HT-29 (cell line): ENCODE data around the gene PRPSAP2. TPM values are rescaled to one million over a fixed set of nuclear protein-coding genes. Genes with fewer than 3 reads are reported as not detected.
"Not testable (repeated sequence)": the region's sequence is repeated elsewhere in the genome, so short reads cannot be mapped to it uniquely, and the experiment has no call there.

Experiments
- DNase-seq: peaks from one replicate; pipeline ENCODE4 v3.0.0-alpha.2; 2015; ENCODE audit warnings: low spot score
- total RNA-seq: library from RNA; depleted of rRNA; stranded (reverse); fragments of >200 nt; shearing (Covaris generic); gene quantifications from 2 replicates; pipeline ENCODE4 v1.2.3, GENCODE V29; 2014

PRPSAP2 gene
- total RNA-seq, 1 experiment from 2014 or later: 28.4 TPM

GRCh38 chr17:18944646-18945045 is 86.7 kb downstream of the PRPSAP2 start:
- DNase-seq: no peak

GRCh38 chr17:18946536-18946935 is 88.6 kb downstream of the PRPSAP2 start:
- DNase-seq: no peak

DNA sequence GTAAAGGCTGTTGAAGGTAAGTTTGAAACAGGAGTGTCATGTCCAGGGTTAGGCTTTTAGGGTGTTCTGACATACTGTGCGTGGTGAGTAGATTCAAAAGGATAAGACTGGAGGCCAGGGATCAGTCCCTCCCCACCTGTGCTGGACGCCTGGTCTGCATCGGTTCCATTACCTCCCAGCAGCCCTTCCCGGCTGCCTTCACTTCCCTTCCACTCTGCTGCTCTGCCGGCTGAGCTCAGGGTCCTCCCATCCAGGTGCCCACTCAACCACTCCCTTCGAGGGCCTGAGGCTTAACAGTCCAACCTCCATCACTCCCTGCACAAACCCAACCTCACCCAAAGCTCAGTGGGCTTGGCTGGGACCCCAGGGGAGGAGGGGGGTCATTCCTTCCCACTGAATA is 89.9 kb downstream of the PRPSAP2 start:
- no peak for DNase-seq

GRCh38 chr17:18948476-18949006 is 90.6 kb downstream of the PRPSAP2 start:
- DNase-seq: no peak

- no peak for DNase-seq
Measured at GRCh38 chr17:18949566-18949965, 91.6 kb downstream of the PRPSAP2 start.

DNA sequence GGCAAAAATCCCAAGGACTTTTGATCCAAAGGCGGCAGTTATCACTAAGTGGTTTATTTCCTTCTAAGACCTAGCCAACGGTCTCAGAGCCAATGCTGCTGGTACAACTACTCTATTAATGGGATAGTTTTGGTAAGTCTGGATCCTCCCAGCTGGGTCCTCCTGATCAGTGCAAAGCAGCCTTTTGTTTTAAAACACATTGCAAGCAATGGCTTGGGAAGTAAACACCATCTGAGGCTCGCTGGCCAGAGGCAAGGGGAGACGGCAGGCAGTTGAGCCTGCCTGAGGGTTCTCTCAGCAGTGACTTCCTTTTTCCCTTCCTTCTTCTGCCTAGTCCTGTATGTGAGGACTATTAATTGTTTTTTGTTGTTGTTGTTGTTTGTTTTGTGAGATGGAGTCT is 92.4 kb downstream of the PRPSAP2 start:
- no peak for DNase-seq

DNA sequence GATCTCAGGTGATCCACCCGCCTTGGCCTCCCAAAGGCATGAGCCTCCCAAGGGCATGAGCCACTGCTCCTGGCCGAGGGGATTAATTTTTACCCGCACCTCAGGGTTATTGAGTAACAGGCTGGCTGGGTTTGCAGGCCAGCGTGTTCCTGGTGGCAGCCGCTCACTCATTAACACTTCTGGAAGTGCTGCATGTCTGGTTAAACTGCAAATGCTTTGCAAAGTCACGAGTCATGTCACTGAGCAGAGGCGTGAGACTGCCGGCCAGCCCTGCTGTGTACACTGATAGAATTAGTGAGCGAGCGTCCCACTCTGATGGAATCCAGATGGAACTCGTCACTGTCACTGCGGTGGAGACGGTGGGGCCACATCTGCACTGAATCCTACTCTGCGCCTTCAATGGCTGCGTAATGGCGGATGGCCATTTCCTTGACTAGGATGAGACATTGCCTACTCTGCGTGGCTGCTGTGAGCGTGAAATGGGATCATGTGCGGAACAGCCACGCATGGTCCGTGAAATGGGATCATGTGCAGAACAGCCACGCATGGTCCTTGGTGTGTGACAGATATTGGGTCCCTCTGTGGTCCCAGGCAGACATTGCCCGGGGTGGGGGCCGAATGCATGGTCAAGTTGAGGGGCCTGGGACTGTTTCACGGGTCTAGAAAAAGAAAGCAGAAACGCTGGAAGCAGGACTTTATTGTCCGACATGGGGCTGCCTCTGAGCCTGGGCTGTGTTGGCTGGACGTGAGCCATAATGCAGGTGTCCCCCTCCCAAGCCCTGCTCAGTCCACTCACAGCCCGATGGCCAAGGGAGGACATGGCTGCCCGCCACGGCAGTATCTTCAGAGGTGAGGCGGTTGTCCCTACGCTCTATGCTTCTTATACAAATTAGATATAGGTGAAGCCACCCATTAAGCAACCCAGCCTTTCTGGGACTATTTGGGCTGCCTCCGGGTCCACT is 93.3 kb downstream of the PRPSAP2 start:
- no peak for DNase-seq

DNA sequence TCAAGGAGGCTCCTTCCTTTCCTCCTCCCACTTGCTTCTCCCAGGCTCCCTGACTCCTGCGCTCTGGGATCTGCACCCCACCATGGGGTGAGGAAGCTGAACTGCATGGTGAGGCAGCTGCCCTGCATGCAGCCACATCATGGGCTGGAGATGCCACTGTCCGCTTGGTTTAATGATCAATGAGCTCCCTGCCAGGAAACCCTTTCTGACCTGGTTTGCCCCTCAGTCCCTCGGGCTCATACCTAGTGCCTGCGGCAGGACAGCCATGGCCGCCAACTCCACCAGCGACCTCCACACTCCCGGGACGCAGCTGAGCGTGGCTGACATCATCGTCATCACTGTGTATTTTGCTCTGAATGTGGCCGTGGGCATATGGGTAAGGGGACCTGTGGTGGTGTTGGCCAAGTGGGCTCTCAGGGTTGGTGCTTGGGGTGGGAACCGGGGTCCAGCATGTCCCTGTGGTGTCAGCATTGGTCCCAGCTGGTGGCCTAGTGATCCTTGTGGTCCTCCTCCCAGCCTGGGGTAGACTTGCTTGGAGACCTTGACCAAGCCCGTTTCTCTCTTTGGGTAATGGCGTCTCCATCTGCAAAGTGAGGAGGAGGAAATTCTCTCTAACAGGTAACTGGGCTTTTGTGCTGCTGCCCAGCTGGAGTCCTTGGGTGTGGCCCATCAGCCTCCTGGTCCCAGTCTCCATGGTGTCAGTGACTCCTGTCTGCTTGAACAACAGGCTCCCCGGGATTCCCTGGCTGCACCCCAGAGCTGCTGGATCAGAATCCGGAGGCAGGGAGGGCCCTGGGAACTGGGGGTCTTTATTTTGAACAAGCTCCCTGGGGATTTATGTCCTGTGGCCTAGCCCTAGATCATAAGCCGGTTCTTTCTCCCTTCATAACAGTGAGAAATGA is 94.3 kb downstream of the PRPSAP2 start, which contains the start of gene SLC5A10:
SLC5A10 (plus strand) TSS at position 225 of the 902 bp plus-strand sequence; CDS start at position 266, 41 bp downstream.
- no peak for DNase-seq

DNA sequence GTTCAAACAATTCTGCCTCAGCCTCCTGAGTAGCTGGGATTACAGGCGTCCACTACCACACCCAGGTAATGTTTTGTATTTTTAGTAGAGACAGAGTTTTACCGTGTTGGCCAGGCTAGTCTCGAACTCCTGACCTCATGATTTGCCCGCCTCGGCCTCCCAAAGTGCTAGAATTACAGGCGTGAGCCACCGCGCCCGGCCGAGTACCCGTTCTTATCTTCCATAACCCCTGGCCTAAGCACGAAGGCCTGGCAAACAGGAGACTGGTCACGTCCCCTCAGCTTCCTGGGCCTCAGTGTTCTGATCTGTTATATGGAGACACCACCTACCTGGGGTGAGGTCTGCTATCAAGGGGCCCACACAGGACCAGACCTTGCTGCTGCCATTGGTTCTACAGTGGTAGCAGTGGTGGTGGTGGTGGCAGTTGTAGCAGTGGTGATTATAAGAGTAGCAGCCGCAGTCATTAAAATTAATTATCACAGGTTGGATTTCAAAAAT is 95.3 kb downstream of the PRPSAP2 start:
- no peak for DNase-seq

- DNase-seq: no peak
Measured at GRCh38 chr17:18954321-18954720, 96.4 kb downstream of the PRPSAP2 start.

DNA sequence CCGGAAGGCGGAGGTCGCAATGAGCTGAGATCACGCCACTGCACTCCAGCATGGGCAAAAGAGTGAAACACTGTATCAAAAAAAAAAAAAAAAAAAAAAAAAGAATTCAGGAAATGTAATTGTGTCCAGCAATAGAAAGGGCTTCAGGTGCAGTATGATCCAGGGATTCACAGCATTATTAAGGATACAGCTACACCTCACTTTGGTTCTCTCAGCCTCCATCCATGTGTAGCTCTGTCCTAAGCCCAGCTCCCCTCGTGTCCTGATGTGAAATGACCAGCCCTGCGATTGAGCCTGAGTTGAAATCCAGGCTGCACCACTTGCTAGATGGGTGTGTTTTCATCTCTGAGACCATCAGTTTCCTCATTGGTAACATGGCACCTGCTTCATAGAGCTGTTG is 97.1 kb downstream of the PRPSAP2 start:
- DNase-seq: no peak

DNA sequence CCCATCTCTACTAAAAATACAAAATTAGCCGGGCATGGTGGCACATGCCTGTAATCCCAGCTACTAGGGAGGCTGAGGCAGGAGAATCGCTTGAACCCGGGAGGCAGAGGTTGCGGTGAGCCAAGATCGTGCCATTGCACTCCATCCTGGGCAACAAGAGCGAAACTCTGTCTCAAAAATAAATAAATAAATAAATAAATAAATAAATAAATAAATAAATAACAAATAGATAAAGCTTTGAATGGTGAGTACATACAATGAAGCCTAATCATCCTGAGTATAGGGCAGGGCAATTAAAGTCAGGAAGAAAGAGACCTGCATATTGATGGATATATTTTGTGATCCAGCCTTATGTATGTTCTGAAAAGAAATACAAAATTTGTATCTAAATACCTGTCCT is 98.1 kb downstream of the PRPSAP2 start:
- DNase-seq: not testable (repeated sequence)

DNA sequence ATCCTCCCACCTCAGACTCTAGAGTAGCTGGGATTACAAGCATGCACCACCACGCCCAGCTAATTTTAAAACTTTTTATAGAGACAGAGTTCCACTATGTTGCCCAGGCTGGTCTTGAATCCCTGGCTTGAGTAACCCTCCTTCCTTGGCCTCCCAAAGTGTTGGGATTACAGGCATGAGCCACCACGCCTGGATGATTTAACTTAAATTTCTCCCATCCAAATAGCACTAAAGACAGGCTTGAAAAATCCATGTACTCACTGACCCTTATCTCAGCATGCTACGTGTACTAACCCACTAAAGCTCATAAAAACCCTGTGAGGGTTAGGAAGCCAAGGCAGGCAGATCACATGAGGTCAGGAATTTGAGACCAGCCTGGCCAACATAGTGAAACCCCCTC is 98.7 kb downstream of the PRPSAP2 start:
- no peak for DNase-seq

DNA sequence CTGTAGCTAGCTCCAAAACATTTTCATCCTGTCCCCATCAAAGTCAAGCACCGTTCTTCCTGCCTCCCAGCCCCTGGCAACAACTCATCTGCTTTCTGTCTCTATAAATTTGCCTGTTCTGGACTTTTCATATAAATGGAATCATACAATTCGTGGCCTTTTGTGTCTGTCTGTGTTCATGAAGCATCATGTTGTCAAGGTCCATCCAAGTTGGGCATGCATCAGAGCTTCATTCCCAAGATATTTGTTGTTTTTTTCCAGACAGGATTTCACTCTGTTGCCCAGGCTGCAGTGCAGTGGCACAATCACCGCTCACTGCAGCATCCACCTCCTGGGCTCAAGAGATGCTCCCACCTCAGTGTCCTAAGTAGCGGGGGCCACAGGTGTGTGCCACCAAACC is 99.9 kb downstream of the PRPSAP2 start:
- no peak for DNase-seq

DNA sequence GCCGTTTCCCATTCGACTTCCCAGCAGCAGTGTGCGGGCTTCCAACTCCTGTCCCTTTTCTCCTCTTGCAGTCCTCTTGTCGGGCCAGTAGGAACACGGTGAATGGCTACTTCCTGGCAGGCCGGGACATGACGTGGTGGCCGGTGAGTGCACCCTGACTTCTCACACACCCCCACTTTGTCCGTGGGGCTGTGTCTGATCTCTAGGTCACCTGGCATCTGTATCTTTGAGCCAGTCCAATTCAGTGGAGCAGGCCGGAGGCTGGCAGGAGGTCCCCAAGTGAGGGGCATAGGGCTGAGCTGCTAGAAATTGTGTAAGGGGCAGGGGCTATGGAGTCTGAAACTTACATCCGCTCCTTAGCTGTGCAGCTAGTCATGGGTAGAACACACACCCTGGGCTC is 100.7 kb downstream of the PRPSAP2 start:
- DNase-seq: no peak

- DNase-seq: no peak
Measured at GRCh38 chr17:18959071-18959844, 101.3 kb downstream of the PRPSAP2 start.

DNA sequence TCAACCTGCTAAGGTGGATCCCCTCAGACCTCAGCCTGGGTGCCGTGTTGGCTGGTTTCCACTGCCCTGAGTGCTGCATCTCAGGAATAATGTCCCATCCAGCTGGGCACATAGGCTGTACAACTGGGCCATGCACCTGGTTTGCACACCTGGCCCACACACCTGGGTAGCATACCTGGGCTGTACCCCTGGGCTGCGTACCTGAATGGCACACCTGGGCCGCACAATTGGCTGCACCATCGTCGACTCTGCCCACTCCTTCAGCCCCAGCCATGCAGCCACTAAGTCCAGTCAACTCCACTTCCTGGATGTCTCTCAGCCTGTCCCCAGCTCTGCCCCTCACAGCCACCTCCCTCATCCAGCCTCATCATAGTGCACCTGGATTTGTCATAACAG is 101.9 kb downstream of the PRPSAP2 start:
- no peak for DNase-seq

DNA sequence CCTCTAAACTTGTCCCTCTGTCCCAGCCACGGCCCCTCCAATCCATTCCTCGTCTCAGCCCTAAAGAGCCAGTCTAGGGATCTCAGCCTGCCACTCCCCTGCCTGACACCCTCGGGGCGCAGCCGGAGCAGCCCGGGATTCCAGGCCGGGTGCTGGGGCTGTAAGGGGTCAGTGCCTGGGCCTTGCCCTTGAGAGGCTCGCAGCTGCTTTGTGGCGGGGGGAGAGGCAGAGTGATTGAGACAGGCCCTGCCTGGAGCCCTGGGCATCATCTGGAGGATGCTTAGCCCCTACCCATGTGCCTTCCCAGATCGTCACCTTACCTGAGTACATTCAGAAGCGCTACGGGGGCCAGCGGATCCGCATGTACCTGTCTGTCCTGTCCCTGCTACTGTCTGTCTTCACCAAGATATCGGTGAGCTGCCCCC is 102.3 kb downstream of the PRPSAP2 start:
- DNase-seq: no peak

DNA sequence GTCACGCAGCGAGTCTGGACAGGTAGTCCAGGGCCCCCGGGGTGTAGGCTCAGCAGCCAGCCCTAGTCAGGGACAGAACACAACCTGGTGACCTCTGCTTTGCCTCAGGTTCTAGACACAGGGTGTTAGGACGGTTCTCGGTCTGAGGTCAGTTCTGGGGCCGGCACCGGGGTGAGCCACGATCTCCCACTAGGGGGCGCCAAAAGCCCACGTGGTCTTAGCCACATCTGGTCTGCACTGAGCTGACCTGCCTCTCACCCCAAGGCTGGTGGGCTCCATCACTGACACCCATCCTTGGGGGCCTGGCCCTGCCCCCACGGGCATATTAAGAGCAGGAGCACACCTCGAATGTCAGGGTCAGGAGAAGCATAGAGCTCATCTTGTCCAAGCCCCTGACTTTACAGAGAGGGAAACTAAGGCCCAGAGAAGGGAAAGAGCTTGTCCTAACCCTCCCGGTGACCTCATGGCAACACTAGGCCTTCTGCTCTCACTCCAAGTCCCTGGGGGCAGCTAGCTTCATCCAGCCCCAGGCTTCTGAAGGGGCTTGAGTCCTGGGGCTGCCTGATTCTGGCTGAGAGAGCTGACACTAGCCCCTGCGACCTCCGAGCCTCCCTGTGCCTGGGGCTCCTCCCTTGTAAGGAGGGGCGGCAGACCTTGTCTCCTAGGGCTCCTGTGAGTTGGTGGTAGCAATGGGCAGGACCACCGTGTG is 103.0 kb downstream of the PRPSAP2 start:
- DNase-seq: peak; percentile 70
